ENCODE results near the gene STRN4. TPM values are rescaled to one million over a fixed set of nuclear protein-coding genes. Genes with fewer than 3 reads are reported as not detected.

Gene STRN4
- total and polyA plus RNA-seq, 2 donors (not counting 3 experiments of a cell fraction or from before 2014, with no cell fraction given): 116 to 144 TPM

- H3K9me1 ChIP-seq (replicated peaks; ENCODE audit: control insufficient read depth, extremely low read depth, insufficient read depth, low read length): no peaks in the 10 kb centered on the region
- no peaks in the 10 kb centered on the region for H3K27me3 ChIP-seq (ENCODE audit: control insufficient read depth in 2 of 2, insufficient read depth in 2 of 2, low read length in 2 of 2)
- H3K9ac ChIP-seq (replicated peaks; ENCODE audit: extremely low read depth, insufficient read depth, low read length): no peak overlapping the region
- no peak overlapping the region for H3K27ac ChIP-seq (ENCODE audit: insufficient read depth, low read depth, low read length)
- no peak overlapping the region for H3K4me3 ChIP-seq (replicated peaks in 1 of 3; ENCODE audit: insufficient read depth in 1 of 3, low read depth in 1 of 3, low read length in 3 of 3)
- TF ChIP-seq EZH2 (IDR thresholded peaks at IDR 0.05; ENCODE audit: borderline replicate concordance, low read depth, low read length, severe bottlenecking) (no peak), MAX (IDR thresholded peaks at IDR 0.05; ENCODE audit: insufficient read depth, insufficient read length) (no peak), FOS (IDR thresholded peaks at IDR 0.05; ENCODE audit: borderline replicate concordance, insufficient read depth, low read length) (no peak), MYC (IDR thresholded peaks at IDR 0.05; ENCODE audit: low read depth, low read length) (no peak)
- CTCF ChIA-PET: no interaction called here
- FAIRE-seq: no peak
- DNase-seq (ENCODE audit: low read depth, low spot score): no peak
- no peaks in the 10 kb centered on the region for H4K20me1 ChIP-seq (replicated peaks; ENCODE audit: control insufficient read depth, extremely low read depth, insufficient read depth, low read length)
- POLR2A ChIA-PET: no interaction called here
- no peak overlapping the region for H3K4me2 ChIP-seq (ENCODE audit: insufficient read depth, low read length)
- peaks cover 25 to 74% of the 10 kb centered on the region in 2 experiments for H3K36me3 ChIP-seq (ENCODE audit: control insufficient read depth in 2 of 2, extremely low read depth in 1 of 2, insufficient read depth in 2 of 2, low read length in 2 of 2)
- H2AFZ ChIP-seq (ENCODE audit: low read depth, low read length): no peak overlapping the region
- no peaks in the 10 kb centered on the region for H3K79me2 ChIP-seq (ENCODE audit: control insufficient read depth, insufficient read depth, low read length)
- intact Hi-C loops (cut with micrococcal nuclease) (loop anchor here (2.0 kb wide), 1 partner anchor 33 kb away; no protein-coding TSS in a partner anchor), dilution Hi-C loops (cut with MboI; ENCODE audit: extremely low pct_ligation_motif_present, low sequenced_read_pairs) (no loop called here)
- no peaks in the 10 kb centered on the region for H3K9me3 ChIP-seq (replicated peaks; ENCODE audit: control insufficient read depth, insufficient read depth, low read length)
- no peaks in the 10 kb centered on the region for H3K4me1 ChIP-seq (ENCODE audit: control insufficient read depth, extremely low read depth, insufficient read depth, low read length)
- BruUV-seq (replicated peaks): no TSS peak
Measured at GRCh38 chr19:46696052-46696451, 50.2 kb downstream of the STRN4 start.

- Histone ChIP-seq H2AFZ (ENCODE audit: low read depth, low read length) (no peak overlapping the region), H3K4me1 (ENCODE audit: control insufficient read depth, extremely low read depth, insufficient read depth, low read length) (no peaks in the 10 kb centered on the region), H3K27ac (ENCODE audit: insufficient read depth, low read depth, low read length) (no peak overlapping the region), H3K9me1 (replicated peaks; ENCODE audit: control insufficient read depth, extremely low read depth, insufficient read depth, low read length) (no peaks in the 10 kb centered on the region), H3K79me2 (ENCODE audit: control insufficient read depth, insufficient read depth, low read length) (no peaks in the 10 kb centered on the region), H3K9ac (replicated peaks; ENCODE audit: extremely low read depth, insufficient read depth, low read length) (no peak overlapping the region), H3K4me2 (ENCODE audit: insufficient read depth, low read length) (no peak overlapping the region), H3K27me3 (ENCODE audit: control insufficient read depth in 2 of 2, insufficient read depth in 2 of 2, low read length in 2 of 2) (no peaks in the 10 kb centered on the region), H3K9me3 (replicated peaks; ENCODE audit: control insufficient read depth, insufficient read depth, low read length) (no peaks in the 10 kb centered on the region), H3K4me3 (replicated peaks in 1 of 3; ENCODE audit: insufficient read depth in 1 of 3, low read depth in 1 of 3, low read length in 3 of 3) (no peak overlapping the region), H4K20me1 (replicated peaks; ENCODE audit: control insufficient read depth, extremely low read depth, insufficient read depth, low read length) (no peaks in the 10 kb centered on the region), H3K36me3 (ENCODE audit: control insufficient read depth in 2 of 2, extremely low read depth in 1 of 2, insufficient read depth in 2 of 2, low read length in 2 of 2) (peaks cover 25 to 72% of the 10 kb centered on the region in 2 experiments)
- no peak for TF ChIP-seq GATA2 (IDR thresholded peaks at IDR 0.05; ENCODE audit: insufficient read depth, insufficient read length, low read depth, low read length)
- DNase-seq (ENCODE audit: low read depth, low spot score) (no peak), FAIRE-seq (no peak)
- ChIA-PET POLR2A (no interaction called here), CTCF (no interaction called here)
- intact Hi-C loops (cut with micrococcal nuclease) (no loop called here), dilution Hi-C loops (cut with MboI; ENCODE audit: extremely low pct_ligation_motif_present, low sequenced_read_pairs) (no loop called here)
- no TSS peak for BruUV-seq (replicated peaks)
Measured at GRCh38 chr19:46693760-46694159, 52.5 kb downstream of the STRN4 start.
